HEK293 (cell line): ENCODE data around the gene OTOF.
A peak's percentile ranks its signal among the peaks of the same experiment; 100 is the strongest.

ENCODE experiments used
- CTCF ChIA-PET: fragments of 350-600 bp; formaldehyde crosslinking; extraction: SDS; loops from one replicate; lab custom pipeline; 2021; ENCODE audit warnings: antibody characterized with exemption; lab: Yijun Ruan, JAX
- POLR2A ChIA-PET: fragments of 300-600 bp; formaldehyde crosslinking; extraction: SDS; loops from one replicate; lab custom pipeline; 2020; ENCODE audit warnings: antibody characterized with exemption, inconsistent platforms; lab: Yijun Ruan, JAX
- H3K27ac ChIP-seq: fragments of 200-500 bp; sonication (Bioruptor generic); 2 replicates; pipeline ENCODE4 v1.5.1; 2014; ENCODE audit warnings: low read depth, low read length, control low read depth, inconsistent platforms; ENCODE audit errors: extremely low read depth
- H3K36me3 ChIP-seq, 2 experiments: fragments of 200-500 bp in 1 of 2; sonication (Bioruptor generic) in 1 of 2; 1 replicate in 1 of 2; 2 replicates in 1 of 2; pipeline ENCODE4 v1.5.1; 2014 to 2017; ENCODE audit warnings: inconsistent platforms in 2 of 2, low read length in 2 of 2; ENCODE audit not compliant: control insufficient read depth in 2 of 2, insufficient read depth in 1 of 2
- H3K4me1 ChIP-seq: fragments of 200-500 bp; sonication (Bioruptor generic); 2 replicates; pipeline ENCODE4 v1.5.1; 2014; ENCODE audit warnings: mild to moderate bottlenecking, low read length, inconsistent platforms; ENCODE audit not compliant: control insufficient read depth, insufficient read depth
- H3K4me3 ChIP-seq: 2 replicates; pipeline ENCODE4 v1.5.1; 2011; ENCODE audit warnings: low read depth, mild to moderate bottlenecking, control low read depth, low read length, moderate library complexity
- H3K9me3 ChIP-seq: fragments of 200-500 bp; sonication (Bioruptor generic); 2 replicates; pipeline ENCODE4 v1.5.1; 2014; ENCODE audit warnings: low read depth, low read length, inconsistent platforms; ENCODE audit not compliant: control insufficient read depth, insufficient read depth
- EGR2 ChIP-seq: fragments of 450-650 bp; formaldehyde crosslinking; IDR thresholded peaks from 2 replicates; pipeline ENCODE4 v1.5.1; 2016; ENCODE audit warnings: low read depth, missing biosample characterization, missing genetic modification characterization
- REST ChIP-seq: fragments of 450-650 bp; formaldehyde crosslinking; IDR thresholded peaks from 2 replicates; pipeline ENCODE4 v1.5.1; 2016; ENCODE audit warnings: missing biosample characterization, missing genetic modification characterization
- ZFHX2 ChIP-seq: fragments of 450-650 bp; formaldehyde crosslinking; conservative IDR thresholded peaks from 2 replicates; pipeline ENCODE4 v1.5.1; 2016; ENCODE audit warnings: missing biosample characterization, missing genetic modification characterization
- ZFP3 ChIP-seq: fragments of 450-650 bp; formaldehyde crosslinking; IDR thresholded peaks from 2 replicates; pipeline ENCODE4 v1.5.1; 2016; ENCODE audit warnings: low read depth, missing biosample characterization, missing genetic modification characterization
- ZNF266 ChIP-seq: fragments of 450-650 bp; formaldehyde crosslinking; IDR thresholded peaks from 2 replicates; pipeline ENCODE4 v1.5.1; 2016; ENCODE audit warnings: missing biosample characterization, missing genetic modification characterization, low read depth
- ZNF311 ChIP-seq: fragments of 450-650 bp; formaldehyde crosslinking; IDR thresholded peaks from 2 replicates; pipeline ENCODE4 v1.5.1; 2017; ENCODE audit warnings: missing biosample characterization, missing genetic modification characterization, borderline replicate concordance
- ZNF350 ChIP-seq: fragments of 450-650 bp; formaldehyde crosslinking; IDR thresholded peaks from 2 replicates; pipeline ENCODE4 v1.5.0; 2017; ENCODE audit warnings: missing biosample characterization, mild to moderate bottlenecking, missing genetic modification characterization
- ZNF391 ChIP-seq: fragments of 450-650 bp; formaldehyde crosslinking; IDR thresholded peaks from 2 replicates; pipeline ENCODE4 v1.5.1; 2016; ENCODE audit warnings: low read depth, missing biosample characterization, missing genetic modification characterization, borderline replicate concordance
- ZNF514 ChIP-seq: fragments of 450-650 bp; formaldehyde crosslinking; IDR thresholded peaks from 2 replicates; pipeline ENCODE4 v1.5.1; 2016; ENCODE audit warnings: missing biosample characterization, missing genetic modification characterization
- ZNF654 ChIP-seq: fragments of 450-650 bp; formaldehyde crosslinking; IDR thresholded peaks from 2 replicates; pipeline ENCODE4 v1.5.1; 2016; ENCODE audit warnings: low read depth, missing biosample characterization, missing genetic modification characterization
- ZNF701 ChIP-seq: fragments of 450-650 bp; formaldehyde crosslinking; IDR thresholded peaks from 2 replicates; pipeline ENCODE4 v1.5.1; 2016; ENCODE audit warnings: missing biosample characterization, missing genetic modification characterization
- ZSCAN4 ChIP-seq: fragments of 450-650 bp; formaldehyde crosslinking; IDR thresholded peaks from 2 replicates; pipeline ENCODE4 v1.5.1; 2017; ENCODE audit warnings: missing biosample characterization, missing genetic modification characterization
- ZSCAN5A ChIP-seq: fragments of 450-650 bp; formaldehyde crosslinking; IDR thresholded peaks from 2 replicates; pipeline ENCODE4 v1.5.1; 2016; ENCODE audit warnings: missing biosample characterization, missing genetic modification characterization
- TF ChIP-seq, protein P1 (sequence below): fragments of 450-650 bp; formaldehyde crosslinking; IDR thresholded peaks from 2 replicates; pipeline ENCODE4 v1.5.1; 2016; ENCODE audit warnings: missing biosample characterization, missing genetic modification characterization
- TF ChIP-seq, protein P2 (sequence below): fragments of 450-650 bp; formaldehyde crosslinking; IDR thresholded peaks from 2 replicates; pipeline ENCODE4 v1.5.1; 2016; ENCODE audit warnings: missing biosample characterization, missing genetic modification characterization

Gene OTOF

GRCh38 chr2:26483516-26483915 lies 5.6 kb upstream of the OTOF start (continued):
- TF ChIP-seq, protein P1, sequence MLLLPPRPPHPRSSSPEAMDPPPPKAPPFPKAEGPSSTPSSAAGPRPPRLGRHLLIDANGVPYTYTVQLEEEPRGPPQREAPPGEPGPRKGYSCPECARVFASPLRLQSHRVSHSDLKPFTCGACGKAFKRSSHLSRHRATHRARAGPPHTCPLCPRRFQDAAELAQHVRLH (tag by site-specific recombination), result no peak
- TF ChIP-seq ZNF266 (tag by site-specific recombination) (no peak), ZNF391 (tag by site-specific recombination) (no peak), ZNF350 (tag by site-specific recombination) (no peak), ZNF654 (tag by site-specific recombination) (no peak), ZNF311 (tag by site-specific recombination) (no peak)

DNA sequence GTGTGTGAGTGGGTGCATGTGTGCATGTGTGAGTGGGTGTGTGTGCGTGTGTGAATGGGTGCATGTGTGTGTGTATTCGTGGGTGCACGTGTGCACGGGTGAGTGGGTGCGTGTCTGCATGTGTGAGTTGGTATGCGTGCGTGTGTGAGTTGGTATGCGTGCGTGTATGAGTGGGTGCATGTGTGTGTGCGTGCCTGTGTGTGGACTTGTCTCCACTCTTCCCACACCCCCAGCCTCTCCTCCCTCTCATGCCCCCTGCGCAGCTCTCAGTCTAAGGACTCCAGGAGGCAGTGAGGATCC lies 5.1 kb upstream of the OTOF start:
- H3K9me3 ChIP-seq, result no peaks in the 10 kb centered on the region
- TF ChIP-seq ZSCAN5A (tag by site-specific recombination) (no peak), REST (tag by site-specific recombination) (no peak), ZNF514 (tag by site-specific recombination) (no peak)
- TF ChIP-seq, protein P2, sequence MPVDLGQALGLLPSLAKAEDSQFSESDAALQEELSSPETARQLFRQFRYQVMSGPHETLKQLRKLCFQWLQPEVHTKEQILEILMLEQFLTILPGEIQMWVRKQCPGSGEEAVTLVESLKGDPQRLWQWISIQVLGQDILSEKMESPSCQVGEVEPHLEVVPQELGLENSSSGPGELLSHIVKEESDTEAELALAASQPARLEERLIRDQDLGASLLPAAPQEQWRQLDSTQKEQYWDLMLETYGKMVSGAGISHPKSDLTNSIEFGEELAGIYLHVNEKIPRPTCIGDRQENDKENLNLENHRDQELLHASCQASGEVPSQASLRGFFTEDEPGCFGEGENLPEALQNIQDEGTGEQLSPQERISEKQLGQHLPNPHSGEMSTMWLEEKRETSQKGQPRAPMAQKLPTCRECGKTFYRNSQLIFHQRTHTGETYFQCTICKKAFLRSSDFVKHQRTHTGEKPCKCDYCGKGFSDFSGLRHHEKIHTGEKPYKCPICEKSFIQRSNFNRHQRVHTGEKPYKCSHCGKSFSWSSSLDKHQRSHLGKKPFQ, result peak; percentile 55; the same call in 1 of the 2 replicates
- ChIA-PET CTCF (interaction anchor here (0.6 to 1.3 kb wide), 2 partner anchors 14 to 95 kb away, joined by 3 to 4 read pairs; no protein-coding TSS in a partner anchor), POLR2A (no interaction called here)
- no peaks in the 10 kb centered on the region for H3K36me3 ChIP-seq
- no peaks in the 10 kb centered on the region for H3K4me1 ChIP-seq
- no peak overlapping the region for H3K4me3 ChIP-seq
- no peak overlapping the region for H3K27ac ChIP-seq

GRCh38 chr2:26482211-26483026 lies 4.5 kb upstream of the OTOF start:
- Histone ChIP-seq H3K9me3 (no peaks in the 10 kb centered on the region), H3K4me1 (no peaks in the 10 kb centered on the region), H3K4me3 (no peak overlapping the region), H3K36me3 (no peaks in the 10 kb centered on the region)
- ChIA-PET POLR2A (no interaction called here), CTCF (interaction anchor here (0.6 to 1.3 kb wide), 3 partner anchors 13 to 166 kb away, joined by 3 to 5 read pairs (median 4); no protein-coding TSS in a partner anchor)
- TF ChIP-seq, protein P2, result peak; percentile 92
- TF ChIP-seq ZFP3 (tag by site-specific recombination) (no peak), ZFHX2 (tag by site-specific recombination) (peak; percentile 98), ZSCAN4 (tag by site-specific recombination) (peak; percentile 46; the same call in 1 of the 2 replicates), ZNF701 (no peak), EGR2 (peak; percentile 98)
- TF ChIP-seq, all 188 proteins: peak for 4
- no peak overlapping the region for H3K27ac ChIP-seq
